HL-60 (cell line): ENCODE data around the gene SEMA7A.

ENCODE experiments used
- CTCF ChIP-seq: IDR thresholded peaks from one replicate; pipeline ENCODE4 v1.5.1; 2011; ENCODE audit warnings: low read length, control low read depth, inconsistent platforms; ENCODE audit not compliant: insufficient read depth
- GABPA ChIP-seq: IDR thresholded peaks from 2 replicates; pipeline ENCODE4 v1.6.1; 2012; ENCODE audit warnings: low read depth
- POLR2AphosphoS5 ChIP-seq: IDR thresholded peaks from 2 replicates; pipeline ENCODE4 v1.6.1; 2012; ENCODE audit warnings: low read depth
- SPI1 ChIP-seq: IDR thresholded peaks from 2 replicates; pipeline ENCODE4 v1.6.1; 2012; ENCODE audit warnings: low read depth, mild to moderate bottlenecking, borderline replicate concordance

GRCh38 chr15:74417225-74417624 is 16.5 kb downstream of the SEMA7A start:
- TF ChIP-seq CTCF: no peak
- no peak for TF ChIP-seq SPI1
- no peak for TF ChIP-seq POLR2AphosphoS5
- TF ChIP-seq GABPA: no peak
